Neural progenitor cell (in vitro differentiated cells): ENCODE measurements around the gene ZNF512B. TPM values are rescaled to one million over a fixed set of nuclear protein-coding genes. Genes with fewer than 3 reads are reported as not detected.
A peak's percentile ranks its signal among the peaks of the same experiment; 100 is the strongest.

ENCODE experiments used
- DNase-seq: peaks from one replicate; pipeline ENCODE4 v3.0.0-alpha.2; 2016; ENCODE audit warnings: low spot score
- H2AFZ ChIP-seq: fragments of 200-600 bp; sonication (generic); replicated peaks from 2 replicates; pipeline ENCODE4 v1.6.1; 2016; ENCODE audit warnings: antibody characterized with exemption
- H3F3A ChIP-seq: fragments of 200-600 bp; sonication (generic); 2 replicates; pipeline ENCODE4 v1.6.1; 2016; ENCODE audit warnings: antibody characterized with exemption, low read depth
- H3K27ac ChIP-seq: fragments of 200-600 bp; sonication (generic); 2 replicates; pipeline ENCODE4 v1.5.1; 2016; ENCODE audit warnings: mild to moderate bottlenecking
- H3K27me3 ChIP-seq: fragments of 200-600 bp; sonication (generic); 2 replicates; pipeline ENCODE4 v1.6.1; 2016; ENCODE audit warnings: mild to moderate bottlenecking, moderate library complexity
- H3K36me3 ChIP-seq: fragments of 200-600 bp; sonication (generic); 2 replicates; pipeline ENCODE4 v1.5.1; 2016
- H3K4me1 ChIP-seq: fragments of 200-600 bp; sonication (generic); 2 replicates; pipeline ENCODE4 v1.6.1; 2016; ENCODE audit warnings: mixed run types
- H3K4me2 ChIP-seq: fragments of 200-600 bp; sonication (generic); 2 replicates; pipeline ENCODE4 v1.6.1; 2016
- H3K4me3 ChIP-seq: fragments of 200-600 bp; sonication (generic); 2 replicates; pipeline ENCODE4 v1.5.1; 2016
- H3K79me2 ChIP-seq: fragments of 200-600 bp; sonication (generic); 2 replicates; pipeline ENCODE4 v1.6.1; 2016; ENCODE audit warnings: low read depth
- H3K9ac ChIP-seq: fragments of 200-600 bp; sonication (generic); 2 replicates; pipeline ENCODE4 v1.6.1; 2016
- H3K9me3 ChIP-seq: fragments of 200-600 bp; sonication (generic); 2 replicates; pipeline ENCODE4 v1.5.1; 2016; ENCODE audit warnings: low read depth
- H4K20me1 ChIP-seq: fragments of 200-600 bp; sonication (generic); 2 replicates; pipeline ENCODE4 v1.6.1; 2016; ENCODE audit warnings: low read depth
- H3K27ac Mint-ChIP-seq: 3 replicates; pipeline ENCODE4 v1.8.0; 2021; ENCODE audit warnings: mixed read lengths
- H3K27me3 Mint-ChIP-seq: 2 replicates; pipeline ENCODE4 v1.8.0; 2022; ENCODE audit warnings: low read depth, mild to moderate bottlenecking, inconsistent platforms, moderate library complexity, mixed read lengths; ENCODE audit not compliant: insufficient read depth
- H3K36me3 Mint-ChIP-seq: 3 replicates; pipeline ENCODE4 v1.8.0; 2021; ENCODE audit warnings: mixed read lengths
- H3K4me1 Mint-ChIP-seq: 3 replicates; pipeline ENCODE4 v1.8.0; 2021; ENCODE audit warnings: mixed read lengths
- H3K4me3 Mint-ChIP-seq: 3 replicates; pipeline ENCODE4 v1.8.0; 2021; ENCODE audit warnings: mild to moderate bottlenecking, moderate library complexity, mixed read lengths
- H3K9me3 Mint-ChIP-seq: 3 replicates; pipeline ENCODE4 v1.8.0; 2020; ENCODE audit warnings: mixed read lengths
- CTCF ChIP-seq: fragments of 200-600 bp; sonication (generic); IDR thresholded peaks from 2 replicates; pipeline ENCODE4 v1.5.1; 2017; ENCODE audit warnings: antibody characterized with exemption, mild to moderate bottlenecking
- EZH2 ChIP-seq: fragments of 200-600 bp; sonication (generic); IDR thresholded peaks from 2 replicates; pipeline ENCODE4 v1.6.1; 2017; ENCODE audit warnings: antibody characterized with exemption, mild to moderate bottlenecking, moderate library complexity
- EZH2phosphoT487 ChIP-seq: fragments of 200-600 bp; sonication (generic); IDR thresholded peaks from 2 replicates; pipeline ENCODE4 v1.6.1; 2017; ENCODE audit warnings: antibody characterized with exemption
- total RNA-seq: library from RNA; depleted of rRNA; stranded (reverse); fragments of >200 nt; gene quantifications from 2 replicates; pipeline ENCODE4 v1.2.3, GENCODE V29; 2015; ENCODE audit warnings: low replicate concordance

ZNF512B gene
- total RNA-seq, 1 donor from 2014 or later = 2.9 TPM

- Histone ChIP-seq H2AFZ (no peak overlapping the region), H3K27ac (no peak overlapping the region), H3K9ac (no peak overlapping the region), H4K20me1 (peaks cover 45% of the 10 kb centered on the region), H3K4me3 (no peak overlapping the region), H3K9me3 (no peaks in the 10 kb centered on the region), H3K36me3 (no peaks in the 10 kb centered on the region), H3K79me2 (no peaks in the 10 kb centered on the region), H3K4me2 (peak overlapping the region; percentile 49), H3K27me3 (no peaks in the 10 kb centered on the region), H3F3A (peaks cover 18% of the 10 kb centered on the region), H3K4me1 (no peaks in the 10 kb centered on the region)
- Mint-ChIP-seq H3K27ac (no peak overlapping the region), H3K4me1 (peaks cover 3% of the 10 kb centered on the region), H3K4me3 (no peak overlapping the region), H3K9me3 (no peaks in the 10 kb centered on the region), H3K27me3 (peaks cover 10% of the 10 kb centered on the region), H3K36me3 (peaks cover 7% of the 10 kb centered on the region)
- DNase-seq = peak; percentile 63
- TF ChIP-seq EZH2 (no peak), CTCF (no peak), EZH2phosphoT487 (no peak)
These were observed 28.2 kb downstream of the ZNF512B start for GRCh38 chr20:63941282-63942081.

- Histone ChIP-seq H3K36me3 (no peaks in the 10 kb centered on the region), H3K9me3 (no peaks in the 10 kb centered on the region), H2AFZ (no peak overlapping the region), H3F3A (peaks cover 18% of the 10 kb centered on the region), H4K20me1 (peaks cover 45% of the 10 kb centered on the region), H3K4me2 (peak overlapping the region; percentile 49), H3K79me2 (no peaks in the 10 kb centered on the region), H3K27me3 (no peaks in the 10 kb centered on the region), H3K4me3 (no peak overlapping the region), H3K4me1 (no peaks in the 10 kb centered on the region), H3K9ac (no peak overlapping the region), H3K27ac (no peak overlapping the region)
- no peak for DNase-seq
- Mint-ChIP-seq H3K36me3 (peaks cover 14% of the 10 kb centered on the region), H3K27me3 (peaks cover 9% of the 10 kb centered on the region), H3K27ac (no peak overlapping the region), H3K4me1 (peaks cover 5% of the 10 kb centered on the region), H3K4me3 (no peak overlapping the region), H3K9me3 (no peaks in the 10 kb centered on the region)
- TF ChIP-seq EZH2 (no peak), CTCF (no peak), EZH2phosphoT487 (no peak)
These were observed 29.1 kb downstream of the ZNF512B start for GRCh38 chr20:63940472-63941266.

- Histone ChIP-seq H3K9me3 (no peaks in the 10 kb centered on the region), H3K4me1 (no peaks in the 10 kb centered on the region), H3F3A (peaks cover 18% of the 10 kb centered on the region), H3K36me3 (no peaks in the 10 kb centered on the region), H3K4me2 (no peak overlapping the region), H3K27me3 (no peaks in the 10 kb centered on the region), H3K4me3 (no peak overlapping the region), H3K9ac (no peak overlapping the region), H2AFZ (no peak overlapping the region), H3K27ac (no peak overlapping the region), H3K79me2 (no peaks in the 10 kb centered on the region), H4K20me1 (peaks cover 48% of the 10 kb centered on the region)
- H3K4me3 Mint-ChIP-seq = no peak overlapping the region
- peaks cover 5% of the 10 kb centered on the region for H3K4me1 Mint-ChIP-seq
- H3K36me3 Mint-ChIP-seq = peaks cover 16% of the 10 kb centered on the region
- no peak overlapping the region for H3K27ac Mint-ChIP-seq
- DNase-seq = no peak
- TF ChIP-seq EZH2phosphoT487 = no peak
- TF ChIP-seq CTCF = no peak
- TF ChIP-seq EZH2 = no peak
- H3K27me3 Mint-ChIP-seq = peaks cover 7% of the 10 kb centered on the region
- H3K9me3 Mint-ChIP-seq = no peaks in the 10 kb centered on the region
These were observed 29.7 kb downstream of the ZNF512B start for GRCh38 chr20:63940071-63940471.
